HCT116 (cell line): ENCODE measurements around the gene BRSK1. TPM values are rescaled to one million over a fixed set of nuclear protein-coding genes. Genes with fewer than 3 reads are reported as not detected.

Experiments
- ATAC-seq: fragments of 200-7000 bp; cut with Tn5 transposase; 2 replicates; pipeline ENCODE4 v1.9.1; 2020; ENCODE audit warnings: mild to moderate bottlenecking, moderate library complexity
- BruUV-seq: library from RNA; stranded (reverse); fragments of 400-500 nt; replicated peaks from 2 replicates; lab custom pipeline; 2021; lab: Mats Ljungman, UMichigan
- CTCF ChIA-PET: fragments of 300-600 bp; sonication (Branson Sonifier 250); formaldehyde crosslinking; loops from one replicate; lab custom pipeline; 2021; ENCODE audit warnings: antibody characterized with exemption; lab: Charles Lee
- POLR2A ChIA-PET: fragments of 300-600, 350-600 bp; sonication (Branson Sonifier 250); formaldehyde crosslinking; loops from one replicate; lab custom pipeline; 2021; ENCODE audit warnings: antibody characterized with exemption; lab: Charles Lee
- RAD21 ChIA-PET, 2 experiments: fragments of 300-600 bp; sonication (Branson Sonifier 250); formaldehyde crosslinking; loops; one replicate each; lab custom pipeline; 2023; ENCODE audit warnings: low total read pairs in 2 of 2; ENCODE audit not compliant: uncharacterized antibody in 2 of 2, unreplicated experiment in 2 of 2, low non-redundant PET in 1 of 2; lab: Charles Lee
- DNase-seq: peaks from one replicate; pipeline ENCODE4 v3.0.0-alpha.2; 2010; ENCODE audit warnings: low read depth, low spot score
- H2AFZ ChIP-seq: fragments of 200-600 bp; shearing (Covaris generic), sonication (generic); 2 replicates; pipeline ENCODE4 v1.6.1; 2017; ENCODE audit warnings: low read depth, mixed run types, mixed read lengths, antibody characterized with exemption, low read length; ENCODE audit not compliant: poor library complexity, severe bottlenecking
- H3K27ac ChIP-seq: 2 replicates; pipeline ENCODE4 v1.5.1; 2012; ENCODE audit warnings: low read depth, low read length
- H3K27me3 ChIP-seq: fragments of 200-600 bp; sonication (generic); 2 replicates; pipeline ENCODE4 v1.6.1; 2016; ENCODE audit warnings: mixed run types, low read length, mixed read lengths; ENCODE audit not compliant: insufficient read depth
- H3K36me3 ChIP-seq, 2 experiments: fragments of 200-500 bp in 1 of 2; fragments of 200-600 bp in 1 of 2; sonication (Bioruptor generic) in 1 of 2; sonication (generic) in 1 of 2; 2 replicates each; pipeline versions ENCODE4 v1.5.1 to v1.6.1; 2014 to 2016; ENCODE audit warnings: low read length in 2 of 2, inconsistent platforms in 1 of 2, mixed read lengths in 1 of 2, mixed run types in 1 of 2; ENCODE audit not compliant: insufficient read depth in 2 of 2, control insufficient read depth in 1 of 2
- H3K4me1 ChIP-seq, 2 experiments: fragments of 200-600 bp in 1 of 2; sonication (generic) in 1 of 2; 2 replicates each; pipeline versions ENCODE4 v1.5.1 to v1.6.1; 2012 to 2017; ENCODE audit warnings: low read length in 2 of 2, inconsistent platforms in 1 of 2, mild to moderate bottlenecking in 1 of 2, mixed read lengths in 1 of 2, mixed run types in 1 of 2, moderate library complexity in 1 of 2; ENCODE audit not compliant: insufficient read depth in 2 of 2, control insufficient read depth in 1 of 2
- H3K4me2 ChIP-seq: fragments of 200-600 bp; sonication (generic); 2 replicates; pipeline ENCODE4 v1.6.1; 2017; ENCODE audit warnings: mixed run types, low read length, mixed read lengths
- H3K4me3 ChIP-seq, 2 experiments: fragments of 200-600 bp in 1 of 2; sonication (generic) in 1 of 2; replicated peaks in 1 of 2; 2 replicates each; pipeline ENCODE4 v1.5.1; 2011 to 2016; ENCODE audit warnings: low read length in 2 of 2, control low read depth in 1 of 2, low read depth in 1 of 2, mild to moderate bottlenecking in 1 of 2, mixed read lengths in 1 of 2, mixed run types in 1 of 2
- H3K79me2 ChIP-seq: fragments of 200-600 bp; sonication (generic); 2 replicates; pipeline ENCODE4 v1.6.1; 2017; ENCODE audit warnings: mild to moderate bottlenecking, mixed run types, low read length, moderate library complexity, mixed read lengths; ENCODE audit not compliant: insufficient read depth
- H3K9ac ChIP-seq: fragments of 200-600 bp; sonication (generic); 2 replicates; pipeline ENCODE4 v1.6.1; 2016; ENCODE audit warnings: low read length, mixed read lengths
- H3K9me2 ChIP-seq: fragments of 200-600 bp; sonication (generic), shearing (Covaris generic); 2 replicates; pipeline ENCODE4 v1.6.1; 2017; ENCODE audit warnings: mixed run types, mild to moderate bottlenecking, moderate library complexity; ENCODE audit not compliant: insufficient read depth
- H3K9me3 ChIP-seq, 2 experiments: fragments of 200-500 bp in 1 of 2; fragments of 200-600 bp in 1 of 2; sonication (Bioruptor generic) in 1 of 2; sonication (generic) in 1 of 2; 2 replicates each; pipeline ENCODE4 v1.6.1; 2014 to 2017; ENCODE audit warnings: low read length in 2 of 2, mixed read lengths in 2 of 2, inconsistent platforms in 1 of 2, low read depth in 1 of 2, mild to moderate bottlenecking in 1 of 2, mixed run types in 1 of 2, moderate library complexity in 1 of 2; ENCODE audit not compliant: control insufficient read depth in 1 of 2, insufficient read depth in 1 of 2
- H4K20me1 ChIP-seq: fragments of 200-600 bp; sonication (generic), shearing (Covaris generic); 2 replicates; pipeline ENCODE4 v1.6.1; 2017; ENCODE audit warnings: mixed run types, mild to moderate bottlenecking, moderate library complexity; ENCODE audit not compliant: insufficient read depth
- CEBPB ChIP-seq: IDR thresholded peaks from 2 replicates; pipeline ENCODE4 v1.6.1; 2012; ENCODE audit warnings: low read depth
- JUND ChIP-seq: IDR thresholded peaks from 2 replicates; pipeline ENCODE4 v1.6.1; 2012
- POLR2A ChIP-seq: IDR thresholded peaks from 2 replicates; pipeline ENCODE4 v1.7.0; 2011; ENCODE audit warnings: borderline replicate concordance; ENCODE audit not compliant: insufficient read depth, insufficient read length; ENCODE audit errors: extremely low read depth
- YY1 ChIP-seq: IDR thresholded peaks from 2 replicates; pipeline ENCODE4 v1.6.1; 2011; ENCODE audit warnings: low read length, low read depth, moderate library complexity, mild to moderate bottlenecking; ENCODE audit not compliant: insufficient replicate concordance; ENCODE audit errors: extremely low read depth
- ZBTB33 ChIP-seq: IDR thresholded peaks from 2 replicates; pipeline ENCODE4 v1.6.1; 2011; ENCODE audit warnings: mild to moderate bottlenecking, low read length, moderate library complexity; ENCODE audit not compliant: insufficient replicate concordance; ENCODE audit errors: extremely low read depth
- intact Hi-C: fragments of 100-400 bp; cut with micrococcal nuclease; formaldehyde crosslinking; loops from 2 replicates; pipeline ENCODE4 v1.10.0; 2022
- total RNA-seq: library from RNA; stranded (reverse); gene quantifications from one replicate; pipeline ENCODE4 v1.2.1, GENCODE V29; 2021; ENCODE audit not compliant: unreplicated experiment
- TF ChIP-seq, protein P1 (sequence below): IDR thresholded peaks from 2 replicates; pipeline ENCODE4 v1.6.1; 2012; ENCODE audit warnings: low read depth

BRSK1 gene
- total RNA-seq, 1 experiment from 2014 or later: 33.3 TPM

- BruUV-seq: no TSS peak
- ChIA-PET CTCF (no interaction called here), POLR2A (no interaction called here), RAD21 (no interaction called here)
- Histone ChIP-seq H3K4me2 (no peak overlapping the region), H2AFZ (no peak overlapping the region), H3K4me1 (no peaks in the 10 kb centered on the region), H3K4me3 (no peak overlapping the region), H3K79me2 (no peaks in the 10 kb centered on the region), H3K9ac (no peak overlapping the region), H3K27ac (no peak overlapping the region), H3K27me3 (no peaks in the 10 kb centered on the region), H4K20me1 (no peaks in the 10 kb centered on the region), H3K9me3 (no peaks in the 10 kb centered on the region), H3K9me2 (no peaks in the 10 kb centered on the region), H3K36me3 (peaks cover 5 to 8% of the 10 kb centered on the region in 2 experiments; a peak in 3 of 4 replicates)
- intact Hi-C loops: no loop called here
- TF ChIP-seq CEBPB (no peak), ZBTB33 (no peak), YY1 (no peak), POLR2A (no peak), JUND (no peak)
- TF ChIP-seq, protein P1, sequence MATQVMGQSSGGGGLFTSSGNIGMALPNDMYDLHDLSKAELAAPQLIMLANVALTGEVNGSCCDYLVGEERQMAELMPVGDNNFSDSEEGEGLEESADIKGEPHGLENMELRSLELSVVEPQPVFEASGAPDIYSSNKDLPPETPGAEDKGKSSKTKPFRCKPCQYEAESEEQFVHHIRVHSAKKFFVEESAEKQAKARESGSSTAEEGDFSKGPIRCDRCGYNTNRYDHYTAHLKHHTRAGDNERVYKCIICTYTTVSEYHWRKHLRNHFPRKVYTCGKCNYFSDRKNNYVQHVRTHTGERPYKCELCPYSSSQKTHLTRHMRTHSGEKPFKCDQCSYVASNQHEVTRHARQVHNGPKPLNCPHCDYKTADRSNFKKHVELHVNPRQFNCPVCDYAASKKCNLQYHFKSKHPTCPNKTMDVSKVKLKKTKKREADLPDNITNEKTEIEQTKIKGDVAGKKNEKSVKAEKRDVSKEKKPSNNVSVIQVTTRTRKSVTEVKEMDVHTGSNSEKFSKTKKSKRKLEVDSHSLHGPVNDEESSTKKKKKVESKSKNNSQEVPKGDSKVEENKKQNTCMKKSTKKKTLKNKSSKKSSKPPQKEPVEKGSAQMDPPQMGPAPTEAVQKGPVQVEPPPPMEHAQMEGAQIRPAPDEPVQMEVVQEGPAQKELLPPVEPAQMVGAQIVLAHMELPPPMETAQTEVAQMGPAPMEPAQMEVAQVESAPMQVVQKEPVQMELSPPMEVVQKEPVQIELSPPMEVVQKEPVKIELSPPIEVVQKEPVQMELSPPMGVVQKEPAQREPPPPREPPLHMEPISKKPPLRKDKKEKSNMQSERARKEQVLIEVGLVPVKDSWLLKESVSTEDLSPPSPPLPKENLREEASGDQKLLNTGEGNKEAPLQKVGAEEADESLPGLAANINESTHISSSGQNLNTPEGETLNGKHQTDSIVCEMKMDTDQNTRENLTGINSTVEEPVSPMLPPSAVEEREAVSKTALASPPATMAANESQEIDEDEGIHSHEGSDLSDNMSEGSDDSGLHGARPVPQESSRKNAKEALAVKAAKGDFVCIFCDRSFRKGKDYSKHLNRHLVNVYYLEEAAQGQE: no peak
- DNase-seq: no peak
- no peak for ATAC-seq
These were observed 26.7 kb downstream of the BRSK1 start for GRCh38 chr19:55310498-55310897.
